ENCODE results near the gene RWDD3.

RWDD3 gene

GRCh38 chr1:95286479-95286878 is 52.5 kb downstream of the RWDD3 start:
- no peak for DNase-seq

- no peak for DNase-seq
Observed at GRCh38 chr1:95287081-95287480, 53.1 kb downstream of the RWDD3 start.

GRCh38 chr1:95287825-95288224 is 53.8 kb downstream of the RWDD3 start:
- no peak for DNase-seq

Measured in activated CD4-positive, alpha-beta T cell treated with anti-CD3 and anti-CD28 coated beads, Interleukin-2, amount 50 U/mL, for 4 hours (primary cell).